Cardiac fibroblast (primary cell): ENCODE measurements around the gene S100PBP.
A peak's percentile ranks its signal among the peaks of the same experiment; 100 is the strongest.

Experiments used
- DNase-seq, 2 donors: peaks; one replicate each; pipeline versions ENCODE4 v3.0.0 to v3.0.0-alpha.2; 2010; ENCODE audit warnings: low read depth in 2 of 2
- H3K4me3 ChIP-seq, 2 donors: replicated peaks in 1 of 2; 1 replicate in 1 of 2; 2 replicates in 1 of 2; pipeline ENCODE4 v1.5.1; 2011; ENCODE audit warnings: low read depth in 2 of 2, low read length in 2 of 2, mild to moderate bottlenecking in 2 of 2, moderate library complexity in 1 of 2
- TF ChIP-seq, protein P1 (sequence below): IDR thresholded peaks from one replicate; pipeline ENCODE4 v1.5.1; 2011; ENCODE audit warnings: low read depth, mild to moderate bottlenecking, low read length, inconsistent platforms

Gene S100PBP

DNA sequence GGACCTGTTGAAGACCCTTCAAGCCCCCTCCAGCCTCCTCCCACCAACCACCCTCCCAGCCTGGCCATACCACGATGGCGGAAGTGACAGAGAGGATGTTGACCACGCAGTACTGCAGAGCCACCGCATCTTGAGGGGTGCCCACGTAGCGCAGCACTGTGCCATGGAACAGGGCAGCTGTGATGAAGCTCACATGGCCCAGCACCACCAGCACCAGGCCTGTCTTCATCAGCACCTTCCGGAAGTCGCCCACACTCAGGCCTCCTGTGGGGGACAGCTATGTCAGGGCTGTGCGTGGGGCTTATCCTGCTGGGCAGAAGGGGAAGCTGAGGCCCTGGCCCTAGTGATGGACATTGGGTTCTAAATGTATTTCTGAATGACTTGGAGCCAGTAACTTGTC lies 80.6 kb downstream of the S100PBP start:
- DNase-seq, result no peak
- no peak overlapping the region for H3K4me3 ChIP-seq
- TF ChIP-seq, protein P1, sequence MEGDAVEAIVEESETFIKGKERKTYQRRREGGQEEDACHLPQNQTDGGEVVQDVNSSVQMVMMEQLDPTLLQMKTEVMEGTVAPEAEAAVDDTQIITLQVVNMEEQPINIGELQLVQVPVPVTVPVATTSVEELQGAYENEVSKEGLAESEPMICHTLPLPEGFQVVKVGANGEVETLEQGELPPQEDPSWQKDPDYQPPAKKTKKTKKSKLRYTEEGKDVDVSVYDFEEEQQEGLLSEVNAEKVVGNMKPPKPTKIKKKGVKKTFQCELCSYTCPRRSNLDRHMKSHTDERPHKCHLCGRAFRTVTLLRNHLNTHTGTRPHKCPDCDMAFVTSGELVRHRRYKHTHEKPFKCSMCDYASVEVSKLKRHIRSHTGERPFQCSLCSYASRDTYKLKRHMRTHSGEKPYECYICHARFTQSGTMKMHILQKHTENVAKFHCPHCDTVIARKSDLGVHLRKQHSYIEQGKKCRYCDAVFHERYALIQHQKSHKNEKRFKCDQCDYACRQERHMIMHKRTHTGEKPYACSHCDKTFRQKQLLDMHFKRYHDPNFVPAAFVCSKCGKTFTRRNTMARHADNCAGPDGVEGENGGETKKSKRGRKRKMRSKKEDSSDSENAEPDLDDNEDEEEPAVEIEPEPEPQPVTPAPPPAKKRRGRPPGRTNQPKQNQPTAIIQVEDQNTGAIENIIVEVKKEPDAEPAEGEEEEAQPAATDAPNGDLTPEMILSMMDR, result no peak

DNA sequence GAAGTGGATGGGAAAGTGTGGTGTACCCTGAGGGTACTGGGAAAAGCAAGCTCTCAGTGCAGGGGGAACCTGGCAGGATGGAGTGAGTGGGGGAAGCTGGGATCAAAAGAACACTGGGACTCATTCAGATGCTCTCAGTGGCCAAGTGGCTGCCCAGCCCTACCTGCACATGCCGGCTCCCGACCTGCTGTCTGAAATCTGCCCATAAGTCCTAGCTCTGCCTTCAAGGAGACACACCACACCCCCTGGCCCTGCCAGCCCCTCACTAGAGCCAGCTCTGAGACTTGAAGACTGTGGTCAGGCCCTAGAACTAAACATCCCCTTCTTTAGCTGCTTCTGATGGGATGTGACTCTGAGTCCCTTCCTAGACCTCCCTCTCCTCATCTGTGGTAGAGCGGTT lies 81.5 kb downstream of the S100PBP start:
- no peak overlapping the region for H3K4me3 ChIP-seq
- TF ChIP-seq, protein P1, result no peak
- DNase-seq, result no peak

DNA sequence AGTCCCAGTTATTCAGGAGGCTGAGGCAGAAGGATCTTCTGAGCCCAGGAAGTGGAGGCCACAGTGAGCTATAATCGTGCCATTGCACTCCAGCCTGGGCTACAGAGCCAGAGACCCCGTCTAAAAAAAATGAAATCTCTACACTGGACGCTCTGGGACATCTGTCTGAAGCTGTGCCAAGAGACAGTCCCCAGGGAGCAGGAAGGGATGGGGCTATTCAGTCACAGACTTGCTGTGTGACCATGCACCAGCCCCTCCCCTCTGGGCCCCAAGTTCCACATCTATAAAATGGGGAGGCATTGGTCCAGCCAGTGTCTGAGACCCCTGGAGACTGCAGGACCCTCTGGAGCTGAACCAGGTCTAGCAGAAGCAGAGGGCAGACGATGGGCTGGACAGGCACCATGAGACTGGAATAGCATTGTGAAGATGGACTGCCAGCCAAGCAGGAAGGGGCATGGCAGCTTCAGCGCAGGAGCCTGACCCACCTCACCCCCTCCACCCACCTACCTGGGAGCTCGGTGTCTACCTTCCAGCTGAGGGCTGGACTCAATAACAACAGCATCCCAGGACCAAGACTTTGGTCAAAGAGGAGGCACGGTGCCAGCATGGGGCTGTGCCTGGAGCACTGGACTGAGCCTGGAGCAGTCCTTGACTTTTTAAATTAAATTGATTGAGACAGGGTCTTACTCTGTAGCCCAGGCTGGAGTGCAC lies 82.3 kb downstream of the S100PBP start:
- no peak for DNase-seq
- TF ChIP-seq, protein P1, result no peak
- no peak overlapping the region for H3K4me3 ChIP-seq

DNA sequence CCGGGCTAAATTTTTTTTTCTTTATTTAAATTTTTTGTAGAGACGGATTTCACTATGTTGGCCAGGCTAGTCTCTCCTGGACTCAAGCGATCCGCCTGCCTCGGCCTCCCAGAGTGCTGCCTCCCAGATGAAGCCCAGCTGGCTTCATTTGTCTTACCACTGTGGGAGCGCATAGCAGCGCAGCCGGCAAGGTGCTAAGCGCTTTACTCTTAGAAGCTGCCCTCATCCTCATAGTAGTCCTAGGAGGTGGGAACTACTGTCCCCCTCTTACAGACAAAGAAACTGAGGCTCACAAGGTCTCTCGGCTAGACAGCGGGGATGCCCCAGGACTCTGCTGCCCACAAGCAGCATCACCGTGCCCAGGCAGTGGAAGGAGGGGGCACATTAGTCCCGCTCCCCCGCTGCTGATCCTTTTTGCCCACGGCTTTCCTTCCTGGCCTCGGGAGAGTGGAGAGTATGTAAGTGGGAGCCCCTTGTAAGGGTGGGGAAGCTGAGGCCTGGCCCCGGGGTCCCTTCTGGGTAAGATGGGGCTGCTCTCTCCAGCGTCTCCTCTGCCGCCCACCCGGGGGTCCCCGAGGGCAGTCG lies 83.0 kb downstream of the S100PBP start:
- peak overlapping the region; percentile 61 to 64 for H3K4me3 ChIP-seq
- DNase-seq, result no peak
- TF ChIP-seq, protein P1, result no peak

DNA sequence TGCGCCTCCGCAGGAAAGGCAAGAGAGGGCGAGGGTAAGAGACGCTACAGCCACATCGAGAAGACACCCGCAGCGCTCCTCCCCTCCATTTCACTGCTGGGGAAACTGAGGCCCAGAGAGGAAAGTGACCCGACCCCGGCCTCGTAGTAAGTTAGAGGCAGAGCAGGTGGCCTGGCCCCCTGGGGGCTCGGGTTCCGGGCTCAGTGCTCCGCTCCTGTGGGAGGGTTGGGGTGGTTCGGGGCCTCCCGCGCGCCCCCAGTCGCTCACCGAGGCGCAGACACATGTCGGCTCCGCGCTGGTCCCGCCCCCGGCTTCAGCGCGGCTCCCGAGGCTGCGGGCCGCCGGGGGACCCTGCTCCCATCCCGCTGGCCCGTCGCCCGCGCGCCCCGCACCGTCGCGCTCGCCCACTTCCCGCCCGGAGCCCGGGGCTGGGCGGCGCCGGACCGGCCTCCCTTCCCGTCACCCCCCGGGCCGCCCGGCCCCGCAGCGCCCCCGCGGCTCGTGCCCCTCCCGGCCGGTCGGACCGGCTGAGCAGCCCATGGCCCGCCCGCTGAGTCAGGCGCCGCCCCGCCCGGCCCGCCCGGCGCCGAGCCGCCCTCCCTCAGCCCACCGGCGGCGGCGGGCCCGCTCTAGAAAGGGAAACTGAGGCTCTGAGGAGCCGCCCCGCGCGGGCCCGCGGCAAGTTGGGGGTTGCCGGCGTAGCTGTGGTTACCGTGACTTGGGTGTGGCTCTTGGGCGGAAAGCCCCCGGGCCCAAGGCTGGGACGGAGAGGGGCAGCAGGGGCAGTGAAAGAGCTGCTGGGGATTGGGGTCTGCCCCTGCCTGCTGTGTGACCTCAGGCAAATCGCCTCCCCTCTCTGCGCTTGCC lies 83.7 kb downstream of the S100PBP start, which contains the start of gene TMEM54:
Gene TMEM54 (minus strand): TSS at position 434 of the 867 bp plus-strand sequence. CDS start 151 bp downstream, at position 283.
- no peak for DNase-seq
- peak within 1 kb of the TSS; percentile 64 to 65 for H3K4me3 ChIP-seq
- TF ChIP-seq, protein P1, result no peak

DNA sequence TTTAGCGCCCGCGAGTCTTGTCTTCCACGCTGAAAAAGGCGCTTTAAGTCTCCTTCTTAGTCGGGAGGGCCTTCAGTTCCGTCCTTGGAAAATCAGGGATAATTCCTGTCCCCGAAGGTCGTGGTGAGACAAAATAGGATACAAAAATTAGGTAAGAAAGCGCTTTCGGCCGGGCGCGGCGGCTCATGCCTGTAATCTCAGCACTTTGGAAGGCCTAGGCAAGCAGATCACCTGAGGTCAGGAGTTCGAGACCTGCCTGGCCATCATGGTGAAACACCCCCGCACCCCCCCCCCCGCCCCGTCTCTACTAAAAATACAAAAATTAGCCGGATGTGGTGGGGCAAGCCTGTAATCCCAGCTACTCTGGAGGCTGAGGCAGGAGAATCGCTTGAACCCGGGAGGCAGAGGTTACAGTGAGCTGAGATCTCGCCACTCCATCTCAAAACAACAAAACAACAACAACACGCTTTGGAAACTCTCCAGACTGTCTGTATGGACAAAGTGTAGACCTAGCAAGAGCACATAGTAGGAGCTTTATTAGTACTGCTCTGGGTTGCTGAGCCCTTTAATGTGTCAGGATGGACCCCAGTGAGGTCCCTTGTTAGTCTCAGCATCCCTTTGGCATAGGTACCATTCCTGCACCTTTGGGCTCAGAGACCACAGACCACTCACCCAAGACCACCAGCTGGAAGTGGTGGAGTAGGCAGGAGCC lies 84.5 kb downstream of the S100PBP start:
- TF ChIP-seq, protein P1, result no peak
- peak in 1 of 2 donors; percentile 13 for DNase-seq
- H3K4me3 ChIP-seq, result peak overlapping the region; percentile 64 to 65
